ENCODE measurements around the gene TRA2B. TPM values are rescaled to one million over a fixed set of nuclear protein-coding genes. Genes with fewer than 3 reads are reported as not detected.

Gene TRA2B
- 96.7 and 157 TPM in 2 replicates for total RNA-seq (ENCODE audit: low replicate concordance)

DNA sequence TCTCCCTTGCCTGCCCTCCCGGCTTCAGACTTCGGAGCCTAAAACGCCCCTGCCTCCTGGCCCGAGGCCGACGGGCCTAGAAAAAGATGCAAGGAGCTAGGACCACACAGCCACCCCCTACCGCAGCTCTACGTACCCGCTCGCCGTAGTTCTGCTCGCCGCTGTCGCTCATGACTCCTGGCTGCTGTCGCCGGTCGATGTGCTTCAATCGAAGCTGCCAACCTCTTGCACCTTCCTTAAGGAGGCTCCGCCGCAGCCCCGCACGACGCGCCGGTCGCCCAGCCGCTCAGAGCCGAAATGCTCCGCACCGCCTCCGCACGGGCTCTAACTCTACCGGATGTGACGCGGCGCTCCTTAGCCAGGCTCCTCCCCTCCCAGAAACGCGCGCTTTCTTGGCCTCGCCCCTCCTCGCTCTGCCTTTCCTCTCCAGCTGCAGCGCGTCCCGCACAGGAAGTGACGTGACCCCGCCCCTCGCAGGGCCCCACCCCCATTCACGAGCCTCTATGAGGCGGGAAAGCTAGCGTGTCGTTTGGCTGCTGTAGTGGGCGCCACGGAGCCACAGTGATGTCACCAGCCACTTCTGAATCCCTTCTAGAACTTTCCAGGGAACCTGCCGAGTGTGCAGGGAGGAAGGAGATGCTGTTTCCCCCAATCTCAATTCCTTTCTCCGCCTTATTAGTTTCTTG, at the start of gene TRA2B:
TRA2B (minus strand) TSS at position 326 of the 686 bp plus-strand sequence; CDS start at position 172, 154 bp downstream.
- peak within 1 kb of the TSS; percentile 100 for H3K4me3 ChIP-seq (ENCODE audit: low read depth, low read length)
- peak; percentile 97 for DNase-seq (ENCODE audit: low read depth)
- peak; percentile 42 for TF ChIP-seq CTCF (IDR thresholded peaks at IDR 0.05; ENCODE audit: insufficient read depth, low read length)

GRCh38 chr3:185986198-185986777, 48.5 kb upstream of the TRA2B start:
- H3K4me3 ChIP-seq (ENCODE audit: low read depth, low read length) = no peak overlapping the region
- no peak for TF ChIP-seq CTCF (IDR thresholded peaks at IDR 0.05; ENCODE audit: insufficient read depth, low read length)
- DNase-seq (ENCODE audit: low read depth) = no peak

DNA sequence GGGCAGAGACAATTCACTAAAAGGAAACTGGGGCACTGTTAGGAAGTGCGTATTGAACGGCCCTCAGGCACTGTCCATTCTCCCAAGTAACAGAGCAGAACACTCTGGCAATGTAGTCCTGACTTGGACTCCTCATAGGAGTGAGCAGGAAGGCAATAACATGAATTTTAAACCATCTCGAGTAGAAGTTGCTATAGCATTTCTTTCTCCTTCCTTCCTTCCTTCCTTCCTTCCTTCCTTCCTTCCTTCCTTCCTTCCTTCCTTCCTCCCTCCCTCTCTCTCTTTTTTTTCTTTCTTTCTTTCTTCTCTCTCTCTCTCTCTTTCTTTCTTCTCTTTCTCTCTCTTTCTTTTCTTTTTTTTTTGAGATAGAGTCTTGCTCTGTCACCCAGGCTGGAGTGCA, 46.4 kb upstream of the TRA2B start:
- no peak for TF ChIP-seq CTCF (IDR thresholded peaks at IDR 0.05; ENCODE audit: insufficient read depth, low read length)
- no peak overlapping the region for H3K4me3 ChIP-seq (ENCODE audit: low read depth, low read length)
- DNase-seq (ENCODE audit: low read depth) = no peak

- no peak overlapping the region for H3K4me3 ChIP-seq (ENCODE audit: low read depth, low read length)
- DNase-seq (ENCODE audit: low read depth) = peak; percentile 74
- peak; percentile 92 for TF ChIP-seq CTCF (IDR thresholded peaks at IDR 0.05; ENCODE audit: insufficient read depth, low read length)
These were observed 45.8 kb upstream of the TRA2B start for GRCh38 chr3:185983495-185984141.

DNA sequence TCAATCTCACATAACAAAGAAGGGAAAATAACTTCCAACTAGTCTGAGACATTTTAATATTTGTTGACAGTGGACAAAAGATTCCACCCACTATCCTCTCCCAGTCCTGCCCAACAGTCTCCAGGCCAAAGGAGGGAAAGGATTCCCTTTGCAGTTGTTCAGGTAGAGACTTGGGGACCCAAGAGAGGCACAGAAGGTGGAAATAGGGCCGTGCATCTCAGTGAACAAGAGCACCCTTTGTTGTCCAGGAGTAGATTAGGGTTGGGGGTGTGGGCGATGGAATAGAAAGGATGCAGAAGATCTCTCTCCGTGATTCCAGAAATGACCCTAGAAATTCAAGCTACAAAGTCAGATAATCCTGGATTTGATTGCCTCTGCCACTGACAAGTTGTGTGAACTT, 44.8 kb upstream of the TRA2B start:
- no peak for TF ChIP-seq CTCF (IDR thresholded peaks at IDR 0.05; ENCODE audit: insufficient read depth, low read length)
- DNase-seq (ENCODE audit: low read depth) = no peak
- H3K4me3 ChIP-seq (ENCODE audit: low read depth, low read length) = no peak overlapping the region

- DNase-seq (ENCODE audit: low read depth) = no peak
- no peak for TF ChIP-seq CTCF (IDR thresholded peaks at IDR 0.05; ENCODE audit: insufficient read depth, low read length)
- H3K4me3 ChIP-seq (ENCODE audit: low read depth, low read length) = no peak overlapping the region
These were observed 43.8 kb upstream of the TRA2B start for GRCh38 chr3:185981621-185982020.
